NB4 (cell line): Measurements from ENCODE around the gene OTOP2.

Experiments used
- TF ChIP-seq, protein P1 (sequence below): IDR thresholded peaks from one replicate; pipeline ENCODE4 v1.5.1; 2012; ENCODE audit warnings: low read depth, low read length
- TF ChIP-seq, protein P2 (sequence below): IDR thresholded peaks from 2 replicates; pipeline ENCODE4 v1.6.1; 2011; ENCODE audit warnings: low read depth, low read length

DNA sequence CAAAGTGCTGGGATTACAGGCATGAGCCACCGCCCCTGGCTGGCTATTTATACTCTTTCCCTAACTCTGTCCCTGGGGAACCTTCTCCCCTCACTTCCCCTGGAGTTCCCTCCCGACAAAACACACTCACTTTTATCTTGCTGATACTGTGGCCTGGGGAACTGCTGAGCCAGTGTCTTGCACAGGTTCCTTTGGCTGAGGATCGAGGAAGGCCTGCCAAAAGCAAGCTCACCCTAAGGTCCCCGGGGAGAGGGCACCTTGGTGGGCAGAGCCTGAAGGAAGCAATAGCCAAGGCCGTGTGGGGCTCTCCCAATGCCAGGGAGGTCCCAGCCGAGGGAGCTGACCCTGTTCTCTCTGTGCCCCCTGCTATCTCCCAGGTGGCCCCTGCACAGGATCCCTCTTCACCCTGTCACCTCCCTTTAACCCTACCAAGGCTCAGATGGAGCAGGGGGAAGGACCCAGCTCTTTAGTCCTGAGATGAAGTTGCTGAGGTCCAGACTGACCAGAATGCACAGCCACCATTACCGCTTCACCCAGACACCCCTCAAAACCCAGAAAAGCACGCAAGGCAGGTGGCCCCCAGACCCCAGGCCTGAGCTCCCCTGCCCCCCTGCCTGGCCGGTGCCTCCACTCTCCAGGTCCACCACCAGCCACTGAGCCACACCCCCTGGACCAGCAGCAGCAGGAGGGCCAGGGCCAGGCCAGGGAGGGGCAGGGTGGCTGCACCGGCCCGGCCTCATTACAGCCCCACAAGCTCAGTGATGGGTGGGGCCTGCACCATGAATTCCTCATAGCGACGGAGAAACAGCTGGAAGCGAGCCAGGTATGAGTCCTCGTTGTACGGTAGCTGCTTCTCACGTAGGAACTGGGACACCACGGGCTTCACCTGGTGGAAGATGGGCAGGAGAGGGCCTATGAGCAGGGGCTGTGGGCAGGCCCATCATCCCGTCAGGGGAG, 46.2 kb upstream of the OTOP2 start:
- TF ChIP-seq, protein P1, sequence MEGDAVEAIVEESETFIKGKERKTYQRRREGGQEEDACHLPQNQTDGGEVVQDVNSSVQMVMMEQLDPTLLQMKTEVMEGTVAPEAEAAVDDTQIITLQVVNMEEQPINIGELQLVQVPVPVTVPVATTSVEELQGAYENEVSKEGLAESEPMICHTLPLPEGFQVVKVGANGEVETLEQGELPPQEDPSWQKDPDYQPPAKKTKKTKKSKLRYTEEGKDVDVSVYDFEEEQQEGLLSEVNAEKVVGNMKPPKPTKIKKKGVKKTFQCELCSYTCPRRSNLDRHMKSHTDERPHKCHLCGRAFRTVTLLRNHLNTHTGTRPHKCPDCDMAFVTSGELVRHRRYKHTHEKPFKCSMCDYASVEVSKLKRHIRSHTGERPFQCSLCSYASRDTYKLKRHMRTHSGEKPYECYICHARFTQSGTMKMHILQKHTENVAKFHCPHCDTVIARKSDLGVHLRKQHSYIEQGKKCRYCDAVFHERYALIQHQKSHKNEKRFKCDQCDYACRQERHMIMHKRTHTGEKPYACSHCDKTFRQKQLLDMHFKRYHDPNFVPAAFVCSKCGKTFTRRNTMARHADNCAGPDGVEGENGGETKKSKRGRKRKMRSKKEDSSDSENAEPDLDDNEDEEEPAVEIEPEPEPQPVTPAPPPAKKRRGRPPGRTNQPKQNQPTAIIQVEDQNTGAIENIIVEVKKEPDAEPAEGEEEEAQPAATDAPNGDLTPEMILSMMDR: no peak
- TF ChIP-seq, protein P2, sequence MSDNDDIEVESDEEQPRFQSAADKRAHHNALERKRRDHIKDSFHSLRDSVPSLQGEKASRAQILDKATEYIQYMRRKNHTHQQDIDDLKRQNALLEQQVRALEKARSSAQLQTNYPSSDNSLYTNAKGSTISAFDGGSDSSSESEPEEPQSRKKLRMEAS: no peak
